ENCODE results near the gene FBXO38.
A peak's percentile ranks its signal among the peaks of the same experiment; 100 is the strongest.

- TF ChIP-seq HHEX (CRISPR knock-in tag; IDR thresholded peaks at IDR 0.05), result peak; percentile 80
- TF ChIP-seq POLR2A (IDR thresholded peaks at IDR 0.05; ENCODE audit: insufficient read depth in 1 of 2, low read depth in 2 of 2, low read length in 2 of 2), result no peak
- TF ChIP-seq, protein P1, sequence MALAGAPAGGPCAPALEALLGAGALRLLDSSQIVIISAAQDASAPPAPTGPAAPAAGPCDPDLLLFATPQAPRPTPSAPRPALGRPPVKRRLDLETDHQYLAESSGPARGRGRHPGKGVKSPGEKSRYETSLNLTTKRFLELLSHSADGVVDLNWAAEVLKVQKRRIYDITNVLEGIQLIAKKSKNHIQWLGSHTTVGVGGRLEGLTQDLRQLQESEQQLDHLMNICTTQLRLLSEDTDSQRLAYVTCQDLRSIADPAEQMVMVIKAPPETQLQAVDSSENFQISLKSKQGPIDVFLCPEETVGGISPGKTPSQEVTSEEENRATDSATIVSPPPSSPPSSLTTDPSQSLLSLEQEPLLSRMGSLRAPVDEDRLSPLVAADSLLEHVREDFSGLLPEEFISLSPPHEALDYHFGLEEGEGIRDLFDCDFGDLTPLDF (CRISPR knock-in tag; IDR thresholded peaks at IDR 0.05), result no peak
- TF ChIP-seq ARID5B (CRISPR knock-in tag; IDR thresholded peaks at IDR 0.05), result peak; percentile 93
Observed at GRCh38 chr5:148394587-148395019, 10.8 kb downstream of the FBXO38 start.

Measured in HepG2 (cell line).